Tibial nerve (tissue), 4 donors: ENCODE results near the gene ZBTB20. TPM values are rescaled to one million over a fixed set of nuclear protein-coding genes. Genes with fewer than 3 reads are reported as not detected.
"Not testable (repeated sequence)": the region's sequence is repeated elsewhere in the genome, so short reads cannot be mapped to it uniquely, and the experiment has no call there.

Experiments
- DNase-seq, 2 donors: peaks; one replicate each; pipeline ENCODE4 v3.0.0-alpha.2; 2019; ENCODE audit warnings: low spot score in 2 of 2
- H3K27ac ChIP-seq, 4 donors: fragments of 200-600 bp; sonication (generic) in 3 of 4; one replicate each; pipeline ENCODE4 v1.5.1; 2017 to 2019; ENCODE audit warnings: mild to moderate bottlenecking in 1 of 4
- H3K27me3 ChIP-seq, 2 donors: fragments of 200-600 bp; sonication (generic) in 1 of 2; one replicate each; pipeline versions ENCODE4 v1.5.1 to v1.6.0; 2017 to 2019
- H3K36me3 ChIP-seq, 3 donors: fragments of 200-600 bp; sonication (generic); one replicate each; pipeline ENCODE4 v1.5.1; 2018 to 2019
- H3K4me1 ChIP-seq, 4 donors: fragments of 200-600 bp; sonication (generic) in 3 of 4; one replicate each; pipeline ENCODE4 v1.5.1; 2017 to 2019
- H3K4me3 ChIP-seq, 4 donors: fragments of 200-600 bp; sonication (generic) in 3 of 4; one replicate each; pipeline ENCODE4 v1.5.1; 2017 to 2019; ENCODE audit warnings: mild to moderate bottlenecking in 1 of 4, moderate library complexity in 1 of 4
- H3K9me3 ChIP-seq, 4 donors: fragments of 200-600 bp; sonication (generic) in 3 of 4; one replicate each; pipeline ENCODE4 v1.5.1; 2017 to 2019
- CTCF ChIP-seq, 5 experiments: fragments of 200-600 bp in 3 of 5; fragments of 450-650 bp in 2 of 5; sonication (generic) in 3 of 5; IDR thresholded peaks; one replicate each; pipeline ENCODE4 v1.5.1; 2016 to 2019; ENCODE audit warnings: antibody characterized with exemption in 5 of 5, mild to moderate bottlenecking in 3 of 5, moderate library complexity in 2 of 5
- EP300 ChIP-seq, 2 donors: sonication (generic); formaldehyde crosslinking; IDR thresholded peaks; one replicate each; pipeline ENCODE4 v1.6.1; 2017; ENCODE audit warnings: antibody characterized with exemption in 2 of 2, mild to moderate bottlenecking in 1 of 2
- POLR2A ChIP-seq, 2 donors: fragments of 450-650 bp; IDR thresholded peaks; one replicate each; pipeline ENCODE4 v1.6.1; 2017; ENCODE audit warnings: antibody characterized with exemption in 2 of 2, mild to moderate bottlenecking in 2 of 2, moderate library complexity in 2 of 2
- WGBS, 2 donors: methylation state at CpG; one replicate each; pipeline ENCODE4 v1.1.5; 2018; 5-methylcytosine and 5-hydroxymethylcytosine counted together
- total RNA-seq, 4 donors: library from RNA; depleted of rRNA; stranded (reverse); fragments of >200 nt; gene quantifications; one replicate each; pipeline ENCODE4 v1.1.0, GENCODE V29; 2016

Gene ZBTB20
- total RNA-seq, 4 donors from 2014 or later, result 63.3 to 127 (median 102) TPM

DNA sequence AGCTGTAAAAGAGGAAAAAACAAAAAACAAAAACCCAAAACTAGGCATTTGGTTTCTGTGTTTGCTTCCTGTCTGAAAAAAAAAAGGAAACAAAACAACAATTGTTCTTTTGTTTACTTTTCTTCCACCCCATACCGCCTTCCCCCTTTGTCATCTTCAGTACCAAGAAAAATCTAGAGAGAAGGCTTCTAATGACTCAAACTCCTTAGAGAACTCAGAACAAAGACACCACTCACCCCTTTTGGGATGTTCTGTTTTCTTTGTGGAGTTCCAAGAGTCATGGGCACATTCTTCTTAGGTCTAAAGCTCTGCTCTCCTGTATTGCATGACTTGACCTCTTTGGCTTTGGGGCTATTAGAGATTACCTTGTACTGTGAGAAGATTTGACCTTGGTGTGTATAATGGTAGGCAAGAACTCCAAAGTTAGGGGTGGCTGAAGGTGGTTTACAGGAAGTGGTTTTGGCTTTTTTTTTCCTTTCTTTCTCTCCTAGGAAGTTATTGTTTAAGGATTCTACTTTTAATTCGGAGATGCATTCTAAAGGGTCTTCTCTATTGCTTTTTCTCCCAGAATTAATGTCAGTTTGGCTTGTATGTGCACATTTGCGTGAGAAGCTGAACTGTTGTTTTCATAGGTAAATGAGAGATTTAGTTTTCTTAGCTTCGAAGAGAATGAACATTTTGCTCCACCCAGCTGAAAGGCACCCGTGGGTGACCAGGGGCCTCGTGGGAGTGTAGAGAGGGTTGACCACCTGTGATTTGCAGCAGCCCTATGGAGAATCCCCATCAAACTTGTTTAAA, 39.5 kb upstream of the ZBTB20 start:
- H3K4me1 ChIP-seq, result no peaks in the 10 kb centered on the region
- no peak for TF ChIP-seq CTCF (IDR thresholded peaks at IDR 0.05)
- TF ChIP-seq EP300 (IDR thresholded peaks at IDR 0.05), result no peak
- no peak for TF ChIP-seq POLR2A (IDR thresholded peaks at IDR 0.05)
- H3K27ac ChIP-seq, result no peak overlapping the region
- peaks cover 0 to 18% (median 5%) of the 10 kb centered on the region in 4 donors for H3K9me3 ChIP-seq
- no peaks in the 10 kb centered on the region for H3K27me3 ChIP-seq
- no peaks in the 10 kb centered on the region for H3K36me3 ChIP-seq
- DNase-seq, result no peak
- H3K4me3 ChIP-seq, result no peak overlapping the region
- WGBS, 2 donors, result 79 to 83% methylated on average over 6 of the region's 6 CpGs

- not testable (repeated sequence) for H3K27ac ChIP-seq, H3K4me1 ChIP-seq, H3K27me3 ChIP-seq, H3K4me3 ChIP-seq, H3K36me3 ChIP-seq, DNase-seq, H3K9me3 ChIP-seq
- 94 to 99% methylated on average over 10 to 29 of the region's 32 CpGs for WGBS, 2 donors
Observed at GRCh38 chr3:115184859-115185572, 37.9 kb upstream of the ZBTB20 start.

- DNase-seq, H3K4me1 ChIP-seq, H3K27ac ChIP-seq, H3K36me3 ChIP-seq, H3K9me3 ChIP-seq, H3K4me3 ChIP-seq, H3K27me3 ChIP-seq: not testable (repeated sequence)
- 85 to 90% methylated on average over 10 of the region's 10 CpGs for WGBS, 2 donors
Observed at GRCh38 chr3:115178930-115179329, 31.8 kb upstream of the ZBTB20 start.

DNA sequence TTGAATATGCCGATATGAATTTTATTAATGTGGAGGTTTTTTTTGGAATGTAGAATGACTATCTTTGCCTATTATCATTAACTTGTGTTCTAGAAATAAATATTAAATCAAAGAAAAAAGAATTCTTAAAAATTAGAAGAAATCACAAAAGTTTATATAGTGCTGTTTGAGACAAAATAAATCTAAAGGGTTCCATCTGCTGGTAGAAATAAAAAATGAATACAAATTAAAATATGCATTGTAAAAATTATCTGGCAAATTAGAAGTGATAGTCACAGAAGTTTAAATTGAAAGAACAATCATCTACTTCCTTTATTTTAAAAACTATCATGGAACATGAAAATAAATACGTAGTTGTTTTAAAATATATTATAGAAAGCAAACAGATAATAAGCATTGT, 22.7 kb upstream of the ZBTB20 start:
- no peaks in the 10 kb centered on the region for H3K36me3 ChIP-seq
- no peaks in the 10 kb centered on the region for H3K27me3 ChIP-seq
- H3K4me3 ChIP-seq, result no peak overlapping the region
- no peak overlapping the region for H3K27ac ChIP-seq
- no peak for TF ChIP-seq EP300 (IDR thresholded peaks at IDR 0.05)
- peak in 4 of 5 experiments; percentile 17 to 47 (median 32) for TF ChIP-seq CTCF (IDR thresholded peaks at IDR 0.05)
- no peak for TF ChIP-seq POLR2A (IDR thresholded peaks at IDR 0.05)
- H3K4me1 ChIP-seq, result no peaks in the 10 kb centered on the region
- no peak for DNase-seq
- H3K9me3 ChIP-seq, result no peaks in the 10 kb centered on the region
- WGBS, 2 donors, result 67 to 70% methylated on average over 2 of the region's 2 CpGs

GRCh38 chr3:115165701-115166100, 18.6 kb upstream of the ZBTB20 start:
- no peaks in the 10 kb centered on the region for H3K4me1 ChIP-seq
- 62 to 64% methylated on average over 3 of the region's 3 CpGs for WGBS, 2 donors
- H3K4me3 ChIP-seq, result no peak overlapping the region
- H3K36me3 ChIP-seq, result no peaks in the 10 kb centered on the region
- no peaks in the 10 kb centered on the region for H3K27me3 ChIP-seq
- DNase-seq, result no peak
- TF ChIP-seq POLR2A (IDR thresholded peaks at IDR 0.05), result no peak
- no peak for TF ChIP-seq EP300 (IDR thresholded peaks at IDR 0.05)
- no peak for TF ChIP-seq CTCF (IDR thresholded peaks at IDR 0.05)
- no peak overlapping the region for H3K27ac ChIP-seq
- no peaks in the 10 kb centered on the region for H3K9me3 ChIP-seq

GRCh38 chr3:115165266-115165665, 18.2 kb upstream of the ZBTB20 start:
- Histone ChIP-seq H3K36me3 (no peaks in the 10 kb centered on the region), H3K27me3 (no peaks in the 10 kb centered on the region), H3K27ac (no peak overlapping the region), H3K4me1 (no peaks in the 10 kb centered on the region), H3K4me3 (no peak overlapping the region), H3K9me3 (no peaks in the 10 kb centered on the region)
- no peak for TF ChIP-seq EP300 (IDR thresholded peaks at IDR 0.05)
- no peak for TF ChIP-seq POLR2A (IDR thresholded peaks at IDR 0.05)
- no peak for TF ChIP-seq CTCF (IDR thresholded peaks at IDR 0.05)
- DNase-seq, result no peak
- WGBS, 2 donors, result 90% methylated on average over 2 of the region's 2 CpGs
